Measurements from ENCODE around the gene DNMT1.
"Not testable (repeated sequence)": the region's sequence is repeated elsewhere in the genome, so short reads cannot be mapped to it uniquely, and the experiment has no call there.

Gene DNMT1

GRCh38 chr19:10222201-10222890, 27.6 kb upstream of the DNMT1 start:
- H3K4me3 ChIP-seq (ENCODE audit: low read depth, low read length): no peak overlapping the region

GRCh38 chr19:10220695-10221094, 25.9 kb upstream of the DNMT1 start:
- H3K4me3 ChIP-seq (ENCODE audit: low read depth, low read length): no peak overlapping the region

GRCh38 chr19:10219678-10220077, 24.9 kb upstream of the DNMT1 start:
- H3K4me3 ChIP-seq (ENCODE audit: low read depth, low read length): no peak overlapping the region

GRCh38 chr19:10217085-10217484, 22.3 kb upstream of the DNMT1 start:
- no peak overlapping the region for H3K4me3 ChIP-seq (ENCODE audit: low read depth, low read length)

DNA sequence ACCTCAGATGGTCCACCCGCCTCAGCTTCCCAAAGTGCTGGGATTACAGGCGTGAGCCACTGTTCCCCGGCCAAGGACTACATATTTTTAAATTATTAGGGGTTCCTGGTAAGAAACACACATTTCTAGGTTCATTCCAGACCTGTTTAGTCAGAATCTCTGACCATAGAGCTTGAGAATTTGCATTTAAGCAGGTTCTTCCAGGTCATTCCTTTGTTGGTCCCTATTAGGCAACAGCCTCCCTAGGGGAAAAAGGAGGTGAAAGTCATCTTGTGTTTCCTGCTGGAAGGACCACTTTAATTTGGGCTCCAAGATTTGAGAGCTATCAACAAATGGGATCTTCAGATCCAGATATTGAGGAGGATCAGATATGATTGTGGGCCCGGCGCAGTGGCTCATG, 20.0 kb upstream of the DNMT1 start:
- H3K4me3 ChIP-seq (ENCODE audit: low read depth, low read length): no peak overlapping the region

GRCh38 chr19:10211691-10212090, 16.9 kb upstream of the DNMT1 start:
- H3K4me3 ChIP-seq (ENCODE audit: low read depth, low read length): no peak overlapping the region

GRCh38 chr19:10211061-10211460, 16.3 kb upstream of the DNMT1 start:
- no peak overlapping the region for H3K4me3 ChIP-seq (ENCODE audit: low read depth, low read length)

- H3K4me3 ChIP-seq (ENCODE audit: low read depth, low read length): no peak overlapping the region
Observed at GRCh38 chr19:10209315-10209714, 14.6 kb upstream of the DNMT1 start.

GRCh38 chr19:10207026-10207425, 12.3 kb upstream of the DNMT1 start:
- no peak overlapping the region for H3K4me3 ChIP-seq (ENCODE audit: low read depth, low read length)

GRCh38 chr19:10206226-10206885, 11.6 kb upstream of the DNMT1 start:
- H3K4me3 ChIP-seq (ENCODE audit: low read depth, low read length): no peak overlapping the region

DNA sequence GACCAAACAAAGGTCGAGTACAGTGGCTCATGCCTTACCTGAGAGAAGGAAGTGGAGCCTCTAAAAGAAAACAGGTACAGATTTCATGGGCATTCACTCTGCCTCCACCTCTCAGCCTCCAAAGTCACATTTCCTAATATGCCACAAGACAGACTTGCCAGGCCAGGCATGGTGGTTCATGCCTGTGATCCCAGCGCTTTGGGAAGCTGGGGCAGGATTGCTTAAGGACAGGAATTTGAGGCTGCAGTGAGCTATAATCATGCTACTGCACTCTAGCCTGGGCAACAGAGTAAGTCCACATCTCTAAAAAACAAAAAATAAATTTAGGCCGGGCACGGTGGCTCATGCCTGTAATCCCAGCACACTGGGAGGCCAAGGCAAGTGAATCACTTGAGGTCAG, 10.9 kb upstream of the DNMT1 start:
- H3K4me3 ChIP-seq (ENCODE audit: low read depth, low read length): no peak overlapping the region

GRCh38 chr19:10203686-10204085, 8.9 kb upstream of the DNMT1 start:
- H3K4me3 ChIP-seq (ENCODE audit: low read depth, low read length): no peak overlapping the region

GRCh38 chr19:10201176-10201575, 6.4 kb upstream of the DNMT1 start:
- no peak overlapping the region for H3K4me3 ChIP-seq (ENCODE audit: low read depth, low read length)

DNA sequence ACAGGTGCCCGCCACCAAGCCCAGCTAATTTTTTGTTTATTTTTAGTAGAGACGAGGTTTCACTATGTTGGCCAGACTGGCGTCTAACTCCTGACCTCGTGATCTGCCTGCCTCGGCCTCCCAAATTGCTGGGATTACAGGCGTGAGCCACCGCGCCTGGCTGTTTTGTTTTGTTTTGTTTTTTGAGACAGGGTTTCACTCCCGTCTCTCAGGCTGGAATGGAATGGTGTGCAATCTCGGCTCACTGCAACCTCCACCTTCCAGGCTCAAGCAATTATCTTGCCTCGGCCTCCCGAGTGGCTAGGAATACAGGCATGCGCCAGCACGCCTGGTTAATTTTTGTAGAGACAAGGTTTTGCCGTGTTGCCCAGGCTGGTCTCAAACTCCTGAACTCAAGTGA, 5.3 kb upstream of the DNMT1 start:
- H3K4me3 ChIP-seq (ENCODE audit: low read depth, low read length): not testable (repeated sequence)

GRCh38 chr19:10198889-10199644, 4.3 kb upstream of the DNMT1 start:
- not testable (repeated sequence) for H3K4me3 ChIP-seq (ENCODE audit: low read depth, low read length)

DNA sequence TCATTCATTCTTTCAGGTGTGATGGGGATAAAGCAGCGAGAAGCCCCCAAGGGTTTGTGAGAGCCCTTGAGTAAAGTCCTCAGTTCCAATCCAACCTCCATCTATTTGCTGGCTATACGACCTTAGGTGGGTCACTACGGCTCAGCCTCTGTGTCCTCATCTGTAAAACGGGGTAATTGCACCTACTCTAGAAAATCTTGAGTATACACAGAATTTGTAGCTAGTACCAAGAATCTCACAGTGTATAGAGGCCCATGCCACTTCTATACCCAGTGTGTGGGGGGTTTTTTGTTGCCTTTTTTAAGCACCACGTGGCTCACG, 406 bp upstream of the DNMT1 start:
- H3K4me3 ChIP-seq (ENCODE audit: low read depth, low read length): peak overlapping the region; percentile 86

DNA sequence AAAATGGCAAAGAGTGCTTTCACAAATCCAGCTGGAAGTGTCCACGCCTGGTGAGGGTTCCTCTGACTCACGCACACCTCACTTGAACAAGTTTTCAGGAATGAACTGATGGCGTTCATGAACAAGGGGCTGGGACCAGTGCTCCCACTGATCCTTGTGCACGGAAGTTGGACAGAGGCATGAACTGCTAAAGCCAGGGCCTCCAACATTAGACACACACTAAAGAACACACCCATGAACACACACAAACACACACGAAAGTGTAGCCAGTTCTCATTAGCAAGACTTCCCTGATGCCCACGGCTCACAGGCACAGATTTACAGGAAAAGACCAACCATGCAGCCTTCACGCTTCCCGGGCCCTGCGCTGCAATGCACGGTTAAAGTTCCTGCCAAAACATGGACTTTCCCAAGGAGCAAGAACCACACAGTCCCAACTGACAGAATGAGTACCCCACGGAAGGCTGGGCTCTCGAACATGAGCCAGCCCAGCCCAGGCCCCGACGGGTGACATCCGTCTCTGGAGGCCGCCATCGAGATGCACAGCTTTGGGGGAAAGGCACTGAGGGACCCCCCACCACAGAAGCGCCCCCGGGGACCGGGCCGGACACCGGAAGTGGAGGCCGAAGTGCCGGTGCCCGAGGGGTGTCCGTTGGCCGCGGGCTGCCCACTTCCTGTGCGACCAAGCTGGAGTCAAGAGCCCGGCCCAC, 808 bp downstream of the DNMT1 start:
- H3K4me3 ChIP-seq (ENCODE audit: low read depth, low read length): peak overlapping the region; percentile 86

- H3K4me3 ChIP-seq (ENCODE audit: low read depth, low read length): no peak overlapping the region
Observed at GRCh38 chr19:10192922-10193321, 1.8 kb downstream of the DNMT1 start.

DNA sequence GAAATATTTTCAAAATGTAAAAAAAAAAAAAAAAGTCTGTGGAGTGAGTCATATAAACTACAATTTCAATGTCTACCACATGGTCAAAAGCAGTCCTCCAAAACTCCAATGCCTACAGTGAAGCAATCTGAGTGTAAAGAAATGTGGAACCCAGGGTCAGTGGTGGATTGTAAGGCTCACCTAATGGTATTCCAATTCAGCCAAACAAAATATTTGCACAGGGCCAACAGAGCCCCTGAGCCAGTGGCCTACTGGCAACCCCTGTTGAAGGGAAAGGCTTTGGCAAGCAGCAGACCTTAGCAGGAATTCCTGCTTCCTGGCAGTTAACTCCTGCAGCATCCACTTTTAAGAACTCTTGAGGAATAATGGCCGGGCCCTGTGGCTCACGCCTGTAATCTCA, 3.4 kb downstream of the DNMT1 start:
- H3K4me3 ChIP-seq (ENCODE audit: low read depth, low read length): no peak overlapping the region

- H3K4me3 ChIP-seq (ENCODE audit: low read depth, low read length): no peak overlapping the region
Observed at GRCh38 chr19:10190026-10190425, 4.7 kb downstream of the DNMT1 start.

DNA sequence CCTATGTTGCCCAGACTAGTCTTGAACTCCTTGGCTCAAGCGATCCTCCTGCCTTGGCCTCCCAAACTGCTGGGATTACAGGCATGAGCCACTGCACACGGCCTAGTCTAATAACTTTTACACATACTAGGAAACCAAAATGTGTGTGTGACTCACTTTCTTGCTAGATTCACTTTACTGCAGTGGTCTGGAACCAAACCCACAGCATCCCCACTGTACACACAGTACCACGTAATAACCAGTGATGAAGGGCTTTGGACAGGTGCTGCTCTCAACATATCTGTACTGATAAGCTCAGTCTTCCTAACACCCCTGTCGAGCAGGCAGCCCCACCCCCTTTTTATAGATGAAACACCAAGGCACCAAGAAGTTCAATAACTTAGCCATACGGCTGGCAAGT, 5.1 kb downstream of the DNMT1 start:
- no peak overlapping the region for H3K4me3 ChIP-seq (ENCODE audit: low read depth, low read length)

- H3K4me3 ChIP-seq (ENCODE audit: low read depth, low read length): no peak overlapping the region
Observed at GRCh38 chr19:10187315-10187714, 7.4 kb downstream of the DNMT1 start.
